Gastrocnemius medialis (tissue), 4 donors: Measurements from ENCODE around the gene ESR1.

Source experiments
- CTCF ChIP-seq, 5 experiments: fragments of 450-650 bp in 3 of 5; fragments of 200-600 bp in 2 of 5; sonication (generic) in 2 of 5; IDR thresholded peaks in 4 of 5; conservative IDR thresholded peaks in 1 of 5; 1 replicate in 4 of 5; 2 replicates in 1 of 5; pipeline ENCODE4 v1.5.1; 2016 to 2019; ENCODE audit warnings: antibody characterized with exemption in 5 of 5, mild to moderate bottlenecking in 3 of 5, moderate library complexity in 3 of 5
- POLR2A ChIP-seq, 2 donors: fragments of 450-650 bp; IDR thresholded peaks; one replicate each; pipeline ENCODE4 v1.6.1; 2017; ENCODE audit warnings: antibody characterized with exemption in 2 of 2, mild to moderate bottlenecking in 2 of 2, moderate library complexity in 2 of 2

DNA sequence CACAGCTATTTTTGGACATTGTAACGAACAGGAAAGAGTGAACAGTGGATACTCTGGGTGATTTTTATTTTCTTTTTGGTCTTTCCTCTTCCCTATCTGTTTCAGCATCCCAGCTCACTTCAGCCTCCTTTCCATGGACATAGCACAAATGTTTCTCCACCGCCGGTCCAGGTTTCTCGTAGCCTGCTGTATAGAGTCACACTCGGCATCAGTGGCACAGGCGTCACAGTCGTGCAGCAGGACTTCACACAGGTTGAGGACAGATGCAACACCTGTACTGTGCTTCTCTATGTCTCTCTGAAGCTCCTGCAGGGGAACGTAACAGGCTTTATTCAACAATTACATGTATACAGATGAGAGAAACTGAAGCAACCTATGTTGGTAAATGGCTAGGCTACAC lies 348.3 kb downstream of the ESR1 start:
- TF ChIP-seq CTCF (IDR thresholded peaks at IDR 0.05 in 4 of 5, conservative IDR thresholded peaks at IDR 0.05 in 1 of 5) (no peak), POLR2A (IDR thresholded peaks at IDR 0.05) (no peak)
